Measurements from ENCODE around the gene TESK1.

TESK1 gene

GRCh38 chr9:35574578-35575122 lies 30.4 kb upstream of the TESK1 start:
- Histone ChIP-seq H3K9me3 (ENCODE audit: insufficient read depth, low read length) (no peaks in the 10 kb centered on the region), H3K4me3 (ENCODE audit: insufficient read depth, low read length, poor library complexity, severe bottlenecking) (no peak overlapping the region), H3K79me2 (ENCODE audit: insufficient read depth, low read length) (no peaks in the 10 kb centered on the region), H3K36me3 (ENCODE audit: low read length) (no peaks in the 10 kb centered on the region), H3K27ac (ENCODE audit: low read depth, low read length) (no peak overlapping the region), H3F3A (ENCODE audit: insufficient read depth) (no peaks in the 10 kb centered on the region), H4K20me1 (ENCODE audit: low read depth, low read length) (no peaks in the 10 kb centered on the region), H3K9me2 (replicated peaks; ENCODE audit: insufficient read depth, low read length) (no peaks in the 10 kb centered on the region), H3K9ac (ENCODE audit: low read length) (no peak overlapping the region), H2AFZ (ENCODE audit: low read depth, low read length, severe bottlenecking) (no peak overlapping the region), H3K27me3 (ENCODE audit: low read length) (no peaks in the 10 kb centered on the region), H3K4me2 (ENCODE audit: low read depth, low read length, poor library complexity, severe bottlenecking) (no peak overlapping the region)
- TF ChIP-seq CTCF (IDR thresholded peaks at IDR 0.05; ENCODE audit: insufficient read depth, low read length, poor library complexity, severe bottlenecking) (no peak), EZH2phosphoT487 (conservative IDR thresholded peaks at IDR 0.05; ENCODE audit: low read length) (no peak)

- Histone ChIP-seq H2AFZ (ENCODE audit: low read depth, low read length, severe bottlenecking) (no peak overlapping the region), H3K27me3 (ENCODE audit: low read length) (no peaks in the 10 kb centered on the region), H3K9me3 (ENCODE audit: insufficient read depth, low read length) (no peaks in the 10 kb centered on the region), H4K20me1 (ENCODE audit: low read depth, low read length) (no peaks in the 10 kb centered on the region), H3K9ac (ENCODE audit: low read length) (no peak overlapping the region), H3K27ac (ENCODE audit: low read depth, low read length) (no peak overlapping the region), H3F3A (ENCODE audit: insufficient read depth) (no peaks in the 10 kb centered on the region), H3K4me2 (ENCODE audit: low read depth, low read length, poor library complexity, severe bottlenecking) (no peak overlapping the region), H3K36me3 (ENCODE audit: low read length) (no peaks in the 10 kb centered on the region), H3K79me2 (ENCODE audit: insufficient read depth, low read length) (no peaks in the 10 kb centered on the region), H3K4me3 (ENCODE audit: insufficient read depth, low read length, poor library complexity, severe bottlenecking) (no peak overlapping the region), H3K9me2 (replicated peaks; ENCODE audit: insufficient read depth, low read length) (no peaks in the 10 kb centered on the region)
- TF ChIP-seq EZH2phosphoT487 (conservative IDR thresholded peaks at IDR 0.05; ENCODE audit: low read length) (no peak), CTCF (IDR thresholded peaks at IDR 0.05; ENCODE audit: insufficient read depth, low read length, poor library complexity, severe bottlenecking) (no peak)
These were observed 29.6 kb upstream of the TESK1 start for GRCh38 chr9:35575478-35575877.

GRCh38 chr9:35577486-35577885 lies 27.6 kb upstream of the TESK1 start:
- H3K9me3 ChIP-seq (ENCODE audit: insufficient read depth, low read length): no peaks in the 10 kb centered on the region
- no peaks in the 10 kb centered on the region for H3F3A ChIP-seq (ENCODE audit: insufficient read depth)
- no peak for TF ChIP-seq CTCF (IDR thresholded peaks at IDR 0.05; ENCODE audit: insufficient read depth, low read length, poor library complexity, severe bottlenecking)
- TF ChIP-seq EZH2phosphoT487 (conservative IDR thresholded peaks at IDR 0.05; ENCODE audit: low read length): no peak
- no peak overlapping the region for H2AFZ ChIP-seq (ENCODE audit: low read depth, low read length, severe bottlenecking)
- H3K36me3 ChIP-seq (ENCODE audit: low read length): no peaks in the 10 kb centered on the region
- no peaks in the 10 kb centered on the region for H3K9me2 ChIP-seq (replicated peaks; ENCODE audit: insufficient read depth, low read length)
- no peak overlapping the region for H3K9ac ChIP-seq (ENCODE audit: low read length)
- H3K79me2 ChIP-seq (ENCODE audit: insufficient read depth, low read length): no peaks in the 10 kb centered on the region
- no peaks in the 10 kb centered on the region for H4K20me1 ChIP-seq (ENCODE audit: low read depth, low read length)
- no peaks in the 10 kb centered on the region for H3K27me3 ChIP-seq (ENCODE audit: low read length)
- H3K4me3 ChIP-seq (ENCODE audit: insufficient read depth, low read length, poor library complexity, severe bottlenecking): no peak overlapping the region
- no peak overlapping the region for H3K4me2 ChIP-seq (ENCODE audit: low read depth, low read length, poor library complexity, severe bottlenecking)
- no peak overlapping the region for H3K27ac ChIP-seq (ENCODE audit: low read depth, low read length)
